Inflammatory macrophage (primary cell): ENCODE data around the gene KLK1.

Source experiments
- DNase-seq, 2 donors: peaks; one replicate each; pipeline ENCODE4 v3.0.0-alpha.2; 2020 to 2022
- total RNA-seq, 18 experiments: gene quantifications; one replicate each; lab custom pipeline; 2026; ENCODE audit warnings: mixed read lengths in 6 of 18, inconsistent platforms in 2 of 18; lab: John Stamatoyannopoulos, UW

KLK1 gene
- 0 to 0.17 (median 0) reads per million in 18 experiments for total RNA-seq

DNA sequence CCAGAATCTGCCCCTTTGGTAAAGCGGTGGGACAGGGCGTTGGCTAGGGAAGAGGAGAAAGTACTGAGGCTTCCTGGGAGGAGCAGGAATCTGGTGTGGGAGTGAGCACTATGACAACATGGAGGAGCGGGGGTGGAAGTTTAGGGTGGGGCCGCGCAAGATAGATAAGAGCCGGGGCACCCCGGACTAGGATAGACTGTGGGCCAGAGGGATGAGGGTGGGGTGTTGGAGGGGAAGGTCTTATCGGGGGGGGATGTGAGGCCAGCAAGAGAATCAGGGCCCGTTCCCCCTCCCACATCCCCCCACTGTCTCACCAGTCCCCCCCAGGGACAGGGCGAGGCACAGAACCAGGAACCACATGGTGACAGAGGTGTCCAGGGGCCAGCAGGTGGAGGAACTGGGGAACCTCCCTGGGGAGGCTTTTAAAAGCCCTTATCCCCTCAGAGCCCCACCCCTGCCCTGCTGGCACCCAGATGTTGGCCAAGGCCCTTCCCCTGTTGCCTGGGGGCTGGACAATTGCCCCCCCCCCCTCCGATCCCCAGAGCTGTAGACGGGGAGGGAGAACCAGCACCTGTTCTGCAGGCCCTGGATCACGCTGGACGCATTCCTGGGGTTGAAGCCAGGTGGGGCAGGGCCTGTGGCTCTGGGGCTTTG is at the start of gene KLK1:
Gene KLK1, minus strand, starts transcription at position 399 of the 654 bp plus-strand sequence. Its CDS starts 39 bp downstream, at position 360.
- no peak for DNase-seq

DNA sequence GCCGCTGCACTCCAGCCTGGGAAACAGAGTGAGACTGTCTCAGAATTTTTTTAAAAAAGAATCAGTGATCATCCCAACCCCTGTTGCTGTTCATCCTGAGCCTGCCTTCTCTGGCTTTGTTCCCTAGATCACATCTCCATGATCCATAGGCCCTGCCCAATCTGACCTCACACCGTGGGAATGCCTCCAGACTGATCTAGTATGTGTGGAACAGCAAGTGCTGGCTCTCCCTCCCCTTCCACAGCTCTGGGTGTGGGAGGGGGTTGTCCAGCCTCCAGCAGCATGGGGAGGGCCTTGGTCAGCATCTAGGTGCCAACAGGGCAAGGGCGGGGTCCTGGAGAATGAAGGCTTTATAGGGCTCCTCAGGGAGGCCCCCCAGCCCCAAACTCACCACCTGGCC is 49.5 kb upstream of the KLK1 start, which contains the start of gene KLK2:
Gene KLK2, plus strand, starts transcription at position 384 of the 400 bp plus-strand sequence. CDS start 35 bp downstream, outside the sequence.
- DNase-seq: no peak

- no peak for DNase-seq
These were observed 47.0 kb upstream of the KLK1 start for GRCh38 chr19:50870417-50871089.

- DNase-seq: no peak
These were observed 45.9 kb upstream of the KLK1 start for GRCh38 chr19:50869479-50869878.

- DNase-seq: no peak
These were observed 38.1 kb upstream of the KLK1 start for GRCh38 chr19:50861496-50862286.

GRCh38 chr19:50861010-50861409 is 37.4 kb upstream of the KLK1 start:
- DNase-seq: no peak

DNA sequence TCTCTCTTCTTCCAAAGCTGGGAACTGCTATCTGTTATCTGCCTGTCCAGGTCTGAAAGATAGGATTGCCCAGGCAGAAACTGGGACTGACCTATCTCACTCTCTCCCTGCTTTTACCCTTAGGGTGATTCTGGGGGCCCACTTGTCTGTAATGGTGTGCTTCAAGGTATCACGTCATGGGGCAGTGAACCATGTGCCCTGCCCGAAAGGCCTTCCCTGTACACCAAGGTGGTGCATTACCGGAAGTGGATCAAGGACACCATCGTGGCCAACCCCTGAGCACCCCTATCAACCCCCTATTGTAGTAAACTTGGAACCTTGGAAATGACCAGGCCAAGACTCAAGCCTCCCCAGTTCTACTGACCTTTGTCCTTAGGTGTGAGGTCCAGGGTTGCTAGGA is 36.3 kb upstream of the KLK1 start:
- DNase-seq: no peak

DNA sequence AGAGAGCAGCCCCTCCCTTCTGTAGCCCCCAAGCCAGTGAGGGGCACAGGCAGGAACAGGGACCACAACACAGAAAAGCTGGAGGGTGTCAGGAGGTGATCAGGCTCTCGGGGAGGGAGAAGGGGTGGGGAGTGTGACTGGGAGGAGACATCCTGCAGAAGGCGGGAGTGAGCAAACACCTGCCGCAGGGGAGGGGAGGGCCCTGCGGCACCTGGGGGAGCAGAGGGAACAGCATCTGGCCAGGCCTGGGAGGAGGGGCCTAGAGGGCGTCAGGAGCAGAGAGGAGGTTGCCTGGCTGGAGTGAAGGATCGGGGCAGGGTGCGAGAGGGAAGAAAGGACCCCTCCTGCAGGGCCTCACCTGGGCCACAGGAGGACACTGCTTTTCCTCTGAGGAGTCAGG is 35.3 kb upstream of the KLK1 start:
- DNase-seq: no peak

- DNase-seq: no peak
These were observed 33.8 kb upstream of the KLK1 start for GRCh38 chr19:50857366-50857765.

DNA sequence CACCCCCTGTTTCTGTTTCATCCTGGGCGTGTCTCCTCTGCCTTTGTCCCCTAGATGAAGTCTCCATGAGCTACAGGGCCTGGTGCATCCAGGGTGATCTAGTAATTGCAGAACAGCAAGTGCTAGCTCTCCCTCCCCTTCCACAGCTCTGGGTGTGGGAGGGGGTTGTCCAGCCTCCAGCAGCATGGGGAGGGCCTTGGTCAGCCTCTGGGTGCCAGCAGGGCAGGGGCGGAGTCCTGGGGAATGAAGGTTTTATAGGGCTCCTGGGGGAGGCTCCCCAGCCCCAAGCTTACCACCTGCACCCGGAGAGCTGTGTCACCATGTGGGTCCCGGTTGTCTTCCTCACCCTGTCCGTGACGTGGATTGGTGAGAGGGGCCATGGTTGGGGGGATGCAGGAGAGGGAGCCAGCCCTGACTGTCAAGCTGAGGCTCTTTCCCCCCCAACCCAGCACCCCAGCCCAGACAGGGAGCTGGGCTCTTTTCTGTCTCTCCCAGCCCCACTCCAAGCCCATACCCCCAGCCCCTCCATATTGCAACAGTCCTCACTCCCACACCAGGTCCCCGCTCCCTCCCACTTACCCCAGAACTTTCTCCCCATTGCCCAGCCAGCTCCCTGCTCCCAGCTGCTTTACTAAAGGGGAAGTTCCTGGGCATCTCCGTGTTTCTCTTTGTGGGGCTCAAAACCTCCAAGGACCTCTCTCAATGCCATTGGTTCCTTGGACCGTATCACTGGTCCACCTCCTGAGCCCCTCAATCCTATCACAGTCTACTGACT is 31.2 kb upstream of the KLK1 start, which contains the start of gene KLK3:
Gene KLK3, plus strand, starts transcription at position 280 of the 775 bp plus-strand sequence. Its CDS starts 41 bp downstream, at position 321.
- DNase-seq: no peak

DNA sequence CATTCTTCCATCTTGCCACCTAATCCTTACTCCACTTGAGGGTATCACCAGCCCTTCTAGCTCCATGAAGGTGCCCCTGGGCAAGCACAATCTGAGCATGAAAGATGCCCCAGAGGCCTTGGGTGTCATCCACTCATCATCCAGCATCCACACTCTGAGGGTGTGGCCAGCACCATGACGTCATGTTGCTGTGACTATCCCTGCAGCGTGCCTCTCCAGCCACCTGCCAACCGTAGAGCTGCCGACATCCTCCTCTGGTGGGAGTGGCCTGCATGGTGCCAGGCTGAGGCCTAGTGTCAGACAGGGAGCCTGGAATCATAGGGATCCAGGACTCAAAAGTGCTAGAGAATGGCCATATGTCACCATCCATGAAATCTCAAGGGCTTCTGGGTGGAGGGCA is 28.0 kb upstream of the KLK1 start:
- DNase-seq: no peak

DNA sequence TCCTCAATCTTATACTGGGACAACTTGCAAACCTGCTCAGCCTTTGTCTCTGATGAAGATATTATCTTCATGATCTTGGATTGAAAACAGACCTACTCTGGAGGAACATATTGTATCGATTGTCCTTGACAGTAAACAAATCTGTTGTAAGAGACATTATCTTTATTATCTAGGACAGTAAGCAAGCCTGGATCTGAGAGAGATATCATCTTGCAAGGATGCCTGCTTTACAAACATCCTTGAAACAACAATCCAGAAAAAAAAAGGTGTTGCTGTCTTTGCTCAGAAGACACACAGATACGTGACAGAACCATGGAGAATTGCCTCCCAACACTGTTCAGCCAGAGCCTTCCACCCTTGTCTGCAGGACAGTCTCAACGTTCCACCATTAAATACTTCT is 27.2 kb upstream of the KLK1 start:
- no peak for DNase-seq

GRCh38 chr19:50844296-50844935 is 20.8 kb upstream of the KLK1 start:
- no peak for DNase-seq

- no peak for DNase-seq
These were observed 20.2 kb upstream of the KLK1 start for GRCh38 chr19:50843701-50844221.

DNA sequence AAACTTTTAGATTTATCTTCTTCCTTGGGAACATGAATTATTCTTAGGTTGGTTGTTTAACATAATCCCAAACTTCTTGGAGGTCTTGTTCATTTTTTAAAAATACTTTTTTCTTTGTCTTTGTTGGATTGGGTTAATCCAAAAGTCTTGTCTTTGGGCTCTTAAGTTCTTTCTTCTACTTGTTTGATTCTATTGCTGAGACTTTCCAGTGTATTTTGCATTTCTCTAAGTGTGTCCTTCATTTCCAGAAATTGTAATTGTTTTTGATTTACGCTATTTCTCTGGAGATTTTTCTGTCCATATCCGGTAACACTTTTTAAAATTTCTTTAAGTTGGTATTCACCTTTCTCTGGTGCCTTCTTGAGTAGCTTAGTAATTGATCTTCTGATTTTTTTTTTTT is 19.6 kb upstream of the KLK1 start:
- DNase-seq: no peak

DNA sequence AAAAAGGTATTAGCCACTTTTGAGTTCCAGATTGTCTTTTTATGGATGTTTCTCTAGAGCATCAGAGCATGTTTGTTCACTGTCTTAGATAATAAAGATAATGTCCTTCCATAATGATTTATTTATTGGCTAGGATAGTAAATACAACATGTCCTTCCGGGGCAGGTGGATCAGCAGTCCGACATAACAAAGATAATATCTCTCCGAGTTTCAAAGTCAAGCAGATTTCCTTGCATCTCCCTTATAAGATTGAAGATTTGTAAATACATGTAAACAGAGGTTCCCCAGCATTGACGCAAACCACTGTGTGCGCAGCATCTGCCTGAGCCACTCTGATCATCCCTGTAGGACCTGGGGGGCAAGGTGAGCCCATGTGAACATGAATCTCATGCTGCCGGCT is 18.5 kb upstream of the KLK1 start:
- no peak for DNase-seq

- no peak for DNase-seq
These were observed 16.4 kb upstream of the KLK1 start for GRCh38 chr19:50839712-50840655.

- no peak for DNase-seq
These were observed 14.7 kb upstream of the KLK1 start for GRCh38 chr19:50838239-50838638.

DNA sequence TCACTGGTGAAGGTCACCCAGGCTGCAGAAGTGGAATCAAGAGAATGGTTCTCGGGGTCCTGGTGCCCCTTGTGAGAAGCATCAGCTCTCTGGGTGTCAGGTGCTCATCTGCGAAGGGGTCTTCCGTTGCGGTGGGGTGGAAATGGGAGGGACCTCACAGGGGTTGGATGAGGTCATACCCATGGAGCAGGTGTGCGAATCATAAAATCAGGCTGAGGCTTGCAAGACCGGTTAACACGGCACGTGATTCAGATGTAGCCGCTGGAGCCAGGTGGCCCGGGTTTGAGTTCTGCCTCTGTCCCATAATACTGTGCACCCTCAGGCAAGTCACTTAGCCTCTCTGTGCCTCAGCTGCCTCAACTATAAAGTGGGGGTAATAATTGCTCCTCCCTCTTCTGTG is 13.7 kb upstream of the KLK1 start:
- DNase-seq: no peak

GRCh38 chr19:50836543-50837195 is 13.1 kb upstream of the KLK1 start:
- no peak for DNase-seq
